GM18868 (cell line): ENCODE results near the gene PDE4B.

ENCODE experiments used
- ATAC-seq: cut with Tn5 transposase; IDR thresholded peaks from one replicate; pipeline ENCODE4 v1.9.1; 2021; ENCODE audit warnings: mild to moderate bottlenecking, moderate library complexity; ENCODE audit not compliant: unreplicated experiment

PDE4B gene

GRCh38 chr1:66348776-66349175, 556.1 kb downstream of the PDE4B start:
- no peak for ATAC-seq

GRCh38 chr1:66349242-66349641, 556.5 kb downstream of the PDE4B start:
- ATAC-seq: no peak

DNA sequence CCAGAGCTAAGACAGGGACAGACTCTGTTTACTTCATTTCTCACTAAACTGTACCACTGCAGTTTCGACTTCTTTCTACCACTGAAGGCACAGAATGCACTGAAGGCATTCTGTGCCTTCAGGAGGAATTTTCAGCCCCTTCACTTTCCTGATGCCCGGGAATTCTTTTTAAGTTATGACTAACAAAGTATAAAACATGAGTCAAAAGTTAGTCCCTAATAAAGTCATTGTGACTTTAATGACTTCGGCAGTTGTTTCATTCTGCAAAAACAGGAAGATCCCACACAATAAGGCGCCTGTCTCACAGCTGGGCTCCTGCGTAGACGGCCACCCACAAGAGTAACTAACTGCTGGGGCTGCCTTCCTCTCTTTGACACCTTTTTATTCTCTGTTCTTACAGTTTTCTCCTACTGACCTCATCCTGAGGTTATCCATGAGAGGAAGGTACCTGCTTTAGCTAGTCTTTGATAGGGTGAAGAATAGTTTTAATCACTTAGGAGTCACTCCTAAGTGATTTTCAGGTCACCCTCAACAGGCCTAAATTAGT, 557.4 kb downstream of the PDE4B start:
- peak; percentile 66 for ATAC-seq

DNA sequence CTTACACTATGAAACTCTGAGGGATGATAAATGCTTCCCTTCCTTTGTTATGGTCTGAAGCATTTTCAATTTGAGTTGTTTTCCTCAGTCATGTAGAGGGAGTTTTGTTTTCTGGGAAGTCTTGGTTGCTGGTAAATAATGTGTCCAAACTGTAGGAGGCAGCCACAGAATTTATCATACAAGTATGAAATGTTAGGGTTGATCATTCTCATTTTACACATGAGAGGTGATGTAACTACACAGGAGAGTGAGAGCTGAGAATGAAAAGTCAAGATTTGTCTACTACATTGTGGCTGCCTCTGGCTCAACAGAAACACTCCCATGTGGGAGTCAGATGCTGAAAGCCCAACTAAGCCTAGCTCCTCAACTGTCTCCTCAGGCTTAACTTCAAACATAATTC, 558.8 kb downstream of the PDE4B start:
- peak; percentile 33 for ATAC-seq

GRCh38 chr1:66351913-66352312, 559.2 kb downstream of the PDE4B start:
- ATAC-seq: peak; percentile 37

GRCh38 chr1:66352792-66353191, 560.1 kb downstream of the PDE4B start:
- no peak for ATAC-seq

GRCh38 chr1:66353257-66353656, 560.6 kb downstream of the PDE4B start:
- ATAC-seq: no peak

DNA sequence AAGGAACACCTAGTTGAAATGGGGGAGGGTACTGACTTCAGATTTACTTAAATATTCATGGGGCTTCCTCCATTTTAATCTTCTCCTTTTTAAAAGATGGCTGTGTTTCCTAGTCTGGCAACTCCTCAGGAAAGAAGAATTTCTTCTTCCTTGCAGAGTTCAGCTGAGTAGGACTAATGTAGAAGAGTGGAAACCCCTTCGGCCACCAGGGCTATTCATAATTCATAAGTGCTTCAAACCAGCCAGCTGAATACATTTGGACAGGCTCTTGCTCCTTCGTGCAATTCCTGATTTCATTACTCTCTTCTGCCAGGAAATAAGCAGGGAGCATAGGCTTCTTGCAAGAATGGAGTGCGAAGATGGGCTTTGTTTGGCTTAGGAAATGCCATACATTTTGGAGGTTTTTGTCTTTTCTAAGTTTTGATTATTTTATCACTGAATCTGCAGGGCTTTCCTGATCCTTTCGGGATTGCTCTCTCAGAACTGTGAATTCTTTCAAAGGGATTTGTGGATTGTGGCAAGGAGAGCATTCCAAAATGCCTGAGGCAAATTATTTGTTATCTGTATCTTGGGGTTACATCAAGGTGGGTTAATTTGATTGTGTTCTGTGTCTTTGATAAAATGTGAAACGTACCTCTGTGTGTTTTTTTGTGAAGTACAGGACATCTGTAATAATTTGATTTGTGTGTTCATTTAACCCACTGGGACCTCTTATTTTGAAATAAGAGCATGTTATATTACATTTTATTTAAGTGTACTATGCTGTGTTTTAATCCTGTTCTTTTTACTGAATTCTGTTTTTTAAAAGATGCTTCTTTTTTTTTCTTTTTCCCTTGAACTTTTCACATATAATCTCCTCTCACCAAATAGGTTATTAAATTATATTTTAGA, 561.9 kb downstream of the PDE4B start:
- ATAC-seq: no peak

DNA sequence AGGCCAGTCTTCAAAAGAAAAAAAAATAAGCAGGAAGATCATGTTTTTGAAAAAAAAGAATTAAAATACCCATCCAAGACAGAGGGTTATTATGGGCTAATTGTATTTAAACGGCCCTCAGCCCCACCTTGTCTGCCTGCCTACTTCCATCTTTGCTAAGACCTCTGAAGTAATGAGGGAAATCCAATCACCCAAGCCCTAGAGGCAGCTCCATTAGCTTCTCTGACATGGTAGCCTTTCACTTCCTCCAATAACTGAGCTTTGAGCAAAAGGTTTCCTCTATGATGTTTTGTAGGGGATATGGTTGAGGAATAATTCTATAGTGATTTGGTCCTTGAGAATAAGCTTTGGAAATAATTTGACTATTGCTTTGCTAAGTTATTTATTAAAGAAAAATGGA, 563.1 kb downstream of the PDE4B start:
- ATAC-seq: no peak

GRCh38 chr1:66356605-66357004, 563.9 kb downstream of the PDE4B start:
- no peak for ATAC-seq

DNA sequence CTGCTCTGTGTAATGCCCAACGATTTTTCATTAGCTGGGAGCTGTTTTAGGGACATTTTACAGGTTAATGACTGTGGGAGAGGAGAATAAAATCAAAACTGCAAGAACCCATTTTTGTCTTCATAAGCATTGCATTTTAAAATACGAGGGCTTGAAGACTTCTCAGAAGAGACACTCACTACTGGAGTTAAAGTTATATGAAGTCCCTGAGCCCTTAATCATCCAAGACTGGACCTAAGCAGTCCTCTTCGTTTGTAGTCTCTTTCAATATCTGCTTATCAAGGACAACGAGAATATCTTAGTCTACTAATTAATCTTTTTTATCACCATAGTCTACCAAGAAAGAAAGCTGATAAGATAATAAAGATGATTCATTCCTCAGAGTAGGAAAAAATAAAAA, 564.3 kb downstream of the PDE4B start:
- no peak for ATAC-seq

DNA sequence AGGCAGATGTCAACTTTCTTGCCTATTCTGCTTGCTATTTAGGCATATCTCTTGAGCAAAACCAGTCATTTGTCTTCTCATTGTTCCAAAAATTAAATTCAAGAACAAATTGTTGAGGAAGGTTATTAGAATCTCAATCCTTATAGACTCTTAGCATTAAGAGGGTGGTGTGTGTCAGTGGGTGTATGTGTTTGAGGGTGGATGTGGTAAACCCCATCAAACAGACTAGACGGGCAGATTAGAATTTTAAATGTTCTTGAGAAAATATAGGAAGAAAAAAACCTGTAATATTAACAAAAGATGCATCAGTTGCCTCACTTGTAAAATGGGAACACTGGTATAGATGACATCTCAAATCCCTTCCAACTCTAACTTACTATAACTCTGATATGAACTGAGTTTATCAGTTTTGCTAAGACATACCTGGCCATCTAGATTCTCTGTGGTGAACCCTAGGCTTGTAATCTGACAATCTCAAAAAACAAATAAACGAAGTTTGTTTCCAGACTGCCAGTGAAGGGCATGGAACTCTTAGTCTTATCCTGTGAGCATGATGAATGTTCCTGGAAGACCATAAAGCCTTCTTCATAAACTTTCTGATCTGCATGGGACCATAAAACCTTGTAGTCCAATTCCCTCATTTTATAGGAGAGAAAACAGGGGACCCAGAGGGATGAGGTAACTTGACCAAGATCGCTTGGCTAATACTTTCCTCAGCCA, 564.9 kb downstream of the PDE4B start:
- no peak for ATAC-seq

DNA sequence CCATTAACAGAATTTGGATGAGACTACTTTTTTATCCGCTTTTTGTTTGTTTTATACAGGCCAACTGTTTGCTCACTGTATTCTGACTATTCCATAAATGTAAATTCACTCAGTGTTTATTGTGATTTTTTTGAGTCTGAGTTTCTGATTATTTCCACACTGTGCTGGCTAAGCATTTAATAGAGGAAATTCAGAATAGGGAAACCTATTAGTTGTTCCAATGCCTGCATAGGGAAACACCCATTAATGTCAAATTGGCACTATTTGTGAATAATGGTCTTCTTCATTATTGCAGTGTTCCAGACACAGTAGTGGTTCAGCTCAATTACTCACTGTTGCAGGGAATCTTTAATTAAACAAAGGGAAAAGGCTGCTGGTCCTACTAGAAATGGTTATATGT, 566.6 kb downstream of the PDE4B start:
- no peak for ATAC-seq

DNA sequence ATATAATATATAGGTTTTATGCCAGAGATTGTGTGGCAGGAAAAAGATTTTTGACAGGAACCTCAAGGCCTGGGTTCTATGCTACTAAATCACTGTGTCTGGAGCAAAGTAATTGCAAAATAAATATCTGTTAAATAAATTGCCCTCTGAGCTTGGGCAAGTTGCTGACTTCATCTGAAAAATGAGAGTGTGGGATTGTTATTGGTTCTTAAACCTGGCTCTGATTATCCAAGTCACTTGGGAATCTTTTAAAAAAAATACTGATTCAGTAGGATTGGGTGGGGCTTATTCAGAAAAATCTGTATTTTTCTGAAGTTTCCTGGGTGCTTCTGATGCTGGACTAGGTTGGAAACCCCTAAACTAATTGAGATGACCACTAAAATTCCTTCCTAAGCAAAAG, 567.1 kb downstream of the PDE4B start:
- ATAC-seq: no peak

DNA sequence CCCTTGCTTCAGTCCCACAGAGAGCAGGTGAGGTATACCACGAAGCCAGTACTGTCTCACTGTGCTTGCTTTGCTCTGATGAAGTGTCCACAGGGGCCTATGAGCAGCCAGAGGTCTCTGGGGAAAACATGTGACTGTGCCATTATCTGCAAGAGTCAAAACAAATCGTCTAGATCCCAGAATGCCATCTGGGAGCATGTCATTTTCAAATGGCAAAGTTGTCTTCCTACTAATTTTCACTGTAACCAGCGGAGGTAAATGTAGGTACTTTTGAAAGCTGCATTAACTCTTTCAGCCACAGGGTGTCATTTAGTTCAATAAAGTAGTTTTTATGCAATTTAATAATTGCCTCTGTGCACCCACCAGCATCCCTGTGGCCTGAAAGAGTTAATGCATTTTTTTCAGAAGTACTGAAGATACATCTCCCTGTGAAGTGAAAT, 567.6 kb downstream of the PDE4B start:
- ATAC-seq: peak; percentile 37

DNA sequence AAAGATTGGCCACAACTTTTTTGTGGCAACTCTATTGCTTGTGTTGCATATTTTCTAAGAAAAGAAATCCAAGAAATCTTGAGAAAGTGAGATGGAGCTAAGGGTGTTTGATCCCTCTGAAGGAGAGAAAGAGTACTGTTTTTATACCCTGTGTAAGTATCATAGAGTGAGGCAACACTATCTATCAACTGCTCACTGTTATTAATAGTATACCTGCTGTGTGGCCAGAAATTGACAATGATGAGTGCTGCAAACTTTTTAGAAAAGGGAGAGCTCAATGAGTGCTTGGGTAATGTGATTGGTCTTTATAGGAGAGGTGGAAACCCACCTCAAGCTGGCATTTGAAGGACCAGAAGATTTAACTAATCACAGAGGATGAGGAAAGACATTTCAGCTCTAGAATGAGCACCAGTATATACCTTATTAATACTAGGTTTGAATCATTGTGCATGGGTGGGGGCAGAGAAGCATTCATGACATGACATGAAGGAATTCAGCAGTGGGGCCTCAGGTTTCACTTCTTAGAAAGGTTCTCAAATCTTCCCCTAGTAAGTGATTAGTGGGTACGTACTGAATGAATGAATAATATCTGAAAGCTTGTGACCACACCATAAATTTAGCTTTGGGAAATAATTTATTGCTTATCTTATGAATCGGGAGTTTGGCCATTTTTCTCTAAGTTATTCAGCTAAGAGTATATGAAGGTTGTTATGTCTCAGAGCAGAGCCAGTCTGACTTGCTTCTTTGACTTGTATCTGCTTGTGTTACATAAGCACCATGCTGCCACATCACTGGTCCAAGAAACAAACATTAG, 572.1 kb downstream of the PDE4B start:
- peak; percentile 83 for ATAC-seq

DNA sequence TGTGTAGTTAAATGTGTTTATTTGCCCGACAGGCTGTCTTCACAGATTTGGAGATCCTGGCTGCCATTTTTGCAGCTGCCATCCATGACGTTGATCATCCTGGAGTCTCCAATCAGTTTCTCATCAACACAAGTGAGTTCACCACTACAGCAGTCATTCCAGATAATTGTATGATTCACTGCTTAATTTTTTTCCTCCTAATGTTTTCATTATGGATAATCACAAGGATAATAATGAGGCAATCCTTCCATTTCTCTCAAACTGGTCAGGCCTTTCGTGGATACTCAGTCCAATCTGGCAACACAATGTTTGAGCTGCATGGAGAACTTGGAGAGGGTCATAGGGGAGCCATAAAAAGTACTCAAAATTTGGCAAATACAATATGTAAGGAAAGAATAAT, 572.9 kb downstream of the PDE4B start:
- no peak for ATAC-seq

- ATAC-seq: no peak
Measured at GRCh38 chr1:66366634-66367033, 573.9 kb downstream of the PDE4B start.

- ATAC-seq: peak; percentile 18
Measured at GRCh38 chr1:66367369-66367768, 574.7 kb downstream of the PDE4B start.

DNA sequence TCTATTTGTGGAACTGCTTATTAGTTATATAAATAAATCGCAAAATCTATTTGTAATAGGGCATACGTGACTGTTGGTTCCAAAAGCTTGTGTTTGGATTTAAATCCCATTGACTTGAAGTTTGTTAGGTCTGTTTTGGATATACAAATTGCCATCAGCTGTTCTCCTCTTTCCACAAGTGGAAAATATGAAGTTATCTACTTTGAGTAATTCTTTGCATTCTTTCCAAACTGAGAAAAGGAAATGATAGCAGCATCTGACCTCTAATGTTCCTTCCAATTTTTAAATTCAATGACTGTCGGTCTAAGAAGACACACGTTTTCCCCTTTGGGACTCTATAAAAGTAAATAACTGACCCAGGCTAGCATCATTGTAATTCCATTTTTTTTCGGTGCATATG, 575.6 kb downstream of the PDE4B start:
- no peak for ATAC-seq

GRCh38 chr1:66370462-66370971, 577.8 kb downstream of the PDE4B start:
- no peak for ATAC-seq
